HepG2 (cell line): ENCODE measurements around the gene HAO2. TPM values are rescaled to one million over a fixed set of nuclear protein-coding genes. Genes with fewer than 3 reads are reported as not detected.

ENCODE experiments used
- CREB3 ChIP-seq: sonication (generic); formaldehyde crosslinking; IDR thresholded peaks from 2 replicates; pipeline ENCODE4 v1.5.0; 2020; ENCODE audit warnings: missing genetic modification reagents
- EZH2 ChIP-seq: conservative IDR thresholded peaks from 2 replicates; pipeline ENCODE4 v1.6.1; 2012; ENCODE audit warnings: mild to moderate bottlenecking, low read depth, low read length, moderate library complexity
- IKZF5 ChIP-seq: IDR thresholded peaks from 2 replicates; pipeline ENCODE4 v1.6.1; 2018; ENCODE audit warnings: missing genetic modification reagents, mild to moderate bottlenecking, missing compliant biosample characterization
- KDM2A ChIP-seq: sonication (generic); formaldehyde crosslinking; IDR thresholded peaks from 2 replicates; pipeline ENCODE4 v1.4.0; 2020; ENCODE audit warnings: low read depth, missing genetic modification reagents, borderline replicate concordance
- MIER2 ChIP-seq: IDR thresholded peaks from 2 replicates; pipeline ENCODE4 v1.6.1; 2016; ENCODE audit warnings: missing biosample characterization, missing genetic modification reagents
- NCOR1 ChIP-seq: fragments of 200-600 bp; sonication (generic); IDR thresholded peaks from 2 replicates; pipeline ENCODE4 v1.7.0; 2017; ENCODE audit warnings: antibody characterized with exemption, low read length, borderline replicate concordance
- SMARCC2 ChIP-seq: fragments of 450-650 bp; IDR thresholded peaks from 2 replicates; pipeline ENCODE4 v1.6.1; 2017; ENCODE audit warnings: antibody characterized with exemption, mild to moderate bottlenecking
- SNAPC2 ChIP-seq: sonication (generic); formaldehyde crosslinking; IDR thresholded peaks from 2 replicates; pipeline ENCODE4 v1.8.1; 2022; ENCODE audit warnings: mild to moderate bottlenecking, missing genetic modification reagents
- STAT6 ChIP-seq: sonication (generic); formaldehyde crosslinking; IDR thresholded peaks from 2 replicates; pipeline ENCODE4 v1.4.0; 2020; ENCODE audit warnings: missing genetic modification reagents, mild to moderate bottlenecking, borderline replicate concordance
- U2AF1 ChIP-seq: fragments of 200-400 bp; formaldehyde crosslinking; optimal IDR thresholded peaks from 2 replicates; pipeline ENCODE3; 2017; ENCODE audit warnings: mild to moderate bottlenecking, low read depth, low read length
- ZNF280D ChIP-seq: sonication (generic); formaldehyde crosslinking; IDR thresholded peaks from 2 replicates; pipeline ENCODE4 v1.5.1; 2020; ENCODE audit warnings: mild to moderate bottlenecking, missing genetic modification reagents
- ZNF646 ChIP-seq: sonication (generic); formaldehyde crosslinking; IDR thresholded peaks from 2 replicates; pipeline ENCODE4 v1.9.0; 2021; ENCODE audit warnings: mild to moderate bottlenecking, missing genetic modification reagents
- ZNF670 ChIP-seq: sonication (generic); formaldehyde crosslinking; IDR thresholded peaks from 2 replicates; pipeline ENCODE4 v1.8.0; 2022; ENCODE audit warnings: mild to moderate bottlenecking, missing genetic modification reagents, borderline replicate concordance
- ZNF883 ChIP-seq: sonication (generic); formaldehyde crosslinking; IDR thresholded peaks from 2 replicates; pipeline ENCODE4 v1.5.1; 2020; ENCODE audit warnings: mild to moderate bottlenecking, missing genetic modification reagents; ENCODE audit errors: not compliant biosample characterization
- polyA plus RNA-seq, 8 experiments: library from polyadenylated mRNA; depleted of rRNA in 3 of 8; stranded (reverse) in 7 of 8; unstranded in 1 of 8; fragments of >200 nt; fragmentation: Illumina TruSeq in 4 of 8; extraction: Trizol in 4 of 8; gene quantifications; 2 replicates each; pipeline versions ENCODE4 v1.2.1 to v1.2.3, GENCODE V29; 2011 to 2016; ENCODE audit warnings: low read depth in 4 of 8, missing spikeins in 1 of 8, mixed read lengths in 1 of 8; ENCODE audit not compliant: insufficient read depth in 1 of 8
- total RNA-seq, 5 experiments: library from RNA; depleted of rRNA; stranded (reverse); fragments of >200 nt; fragmentation: Illumina TruSeq; extraction: Trizol; gene quantifications; 2 replicates each; pipeline ENCODE4 v1.2.3, GENCODE V29; 2016; ENCODE audit warnings: low read depth in 1 of 5

HAO2 gene
- total and polyA plus RNA-seq, 2 of the 13 experiments (the other 11 are each of a cell fraction or from before 2014, with no cell fraction given), result 0.05 to 0.09 TPM

- no peak for TF ChIP-seq ZNF646 (CRISPR knock-in tag)
- no peak for TF ChIP-seq ZNF280D (CRISPR knock-in tag)
- TF ChIP-seq KDM2A, result peak; percentile 38; the same call in 1 of the 2 replicates
- TF ChIP-seq EZH2, result no peak
- TF ChIP-seq SNAPC2, result no peak
- no peak for TF ChIP-seq CREB3 (CRISPR knock-in tag)
- no peak for TF ChIP-seq STAT6 (CRISPR knock-in tag)
- TF ChIP-seq ZNF670, result no peak
- TF ChIP-seq ZNF883 (CRISPR knock-in tag), result peak; percentile 75
- TF ChIP-seq NCOR1, result peak; percentile 29; the same call in 1 of the 2 replicates
- TF ChIP-seq IKZF5, result peak; percentile 53; the same call in 1 of the 2 replicates
- no peak for TF ChIP-seq MIER2 (CRISPR knock-in tag)
- no peak for TF ChIP-seq SMARCC2
- no peak for TF ChIP-seq U2AF1
Observed at GRCh38 chr1:119327450-119328155, 41.0 kb upstream of the HAO2 start (continued).
